GM19043 (cell line): ENCODE data around the gene ID3.
"Not testable (repeated sequence)": the region's sequence is repeated elsewhere in the genome, so short reads cannot be mapped to it uniquely, and the experiment has no call there.

Experiments used
- ATAC-seq: cut with Tn5 transposase; IDR thresholded peaks from one replicate; pipeline ENCODE4 v1.9.1; 2021; ENCODE audit warnings: low read depth; ENCODE audit not compliant: unreplicated experiment

The ID3 gene

GRCh38 chr1:23554481-23555269 is 4.6 kb downstream of the ID3 start:
- ATAC-seq = peak; percentile 47

- ATAC-seq = no peak
Observed at GRCh38 chr1:23554127-23554480, 5.2 kb downstream of the ID3 start.

GRCh38 chr1:23553231-23554126 is 5.8 kb downstream of the ID3 start:
- no peak for ATAC-seq

- no peak for ATAC-seq
Observed at GRCh38 chr1:23551849-23552248, 7.5 kb downstream of the ID3 start.

GRCh38 chr1:23548704-23549143 is 10.6 kb downstream of the ID3 start:
- ATAC-seq = no peak

- no peak for ATAC-seq
Observed at GRCh38 chr1:23546897-23547584, 12.3 kb downstream of the ID3 start.

GRCh38 chr1:23545851-23546250 is 13.4 kb downstream of the ID3 start:
- no peak for ATAC-seq

GRCh38 chr1:23544444-23545389 is 14.6 kb downstream of the ID3 start:
- ATAC-seq = no peak

GRCh38 chr1:23543707-23544443 is 15.4 kb downstream of the ID3 start:
- ATAC-seq = no peak

GRCh38 chr1:23542940-23543339 is 16.4 kb downstream of the ID3 start:
- not testable (repeated sequence) for ATAC-seq

- peak; percentile 84 for ATAC-seq
Observed at GRCh38 chr1:23539698-23540266, 19.5 kb downstream of the ID3 start.

- ATAC-seq = no peak
Observed at GRCh38 chr1:23537296-23537973, 21.9 kb downstream of the ID3 start.

GRCh38 chr1:23533246-23534023 is 25.9 kb downstream of the ID3 start:
- no peak for ATAC-seq

GRCh38 chr1:23531562-23532094 is 27.7 kb downstream of the ID3 start:
- no peak for ATAC-seq

GRCh38 chr1:23530747-23531561 is 28.3 kb downstream of the ID3 start, which contains the start of gene E2F2:
E2F2 (minus strand) TSS chr1:23531233; CDS start chr1:23530793, 440 bp downstream.
- ATAC-seq = peak; percentile 39

GRCh38 chr1:23530087-23530746 is 29.1 kb downstream of the ID3 start:
- ATAC-seq = no peak
